Inflammatory macrophage treated with lipopolysaccharide for 4 hours (primary cell): ENCODE results near the gene DDR2.
"Not testable (repeated sequence)": the region's sequence is repeated elsewhere in the genome, so short reads cannot be mapped to it uniquely, and the experiment has no call there.

Experiments used
- DNase-seq: peaks from one replicate; pipeline ENCODE4 v3.0.0-alpha.2; 2020

DDR2 gene

GRCh38 chr1:162632217-162632666 is at the start of gene DDR2:
TSS of gene DDR2 (plus strand) at chr1:162632464. CDS start at chr1:162719064, 86,600 bp downstream.
- DNase-seq = no peak

GRCh38 chr1:162582901-162583300 is 49.4 kb upstream of the DDR2 start:
- not testable (repeated sequence) for DNase-seq

- DNase-seq = not testable (repeated sequence)
These were observed 47.2 kb upstream of the DDR2 start for GRCh38 chr1:162585101-162585500.

- no peak for DNase-seq
These were observed 44.9 kb upstream of the DDR2 start for GRCh38 chr1:162587347-162587746.

DNA sequence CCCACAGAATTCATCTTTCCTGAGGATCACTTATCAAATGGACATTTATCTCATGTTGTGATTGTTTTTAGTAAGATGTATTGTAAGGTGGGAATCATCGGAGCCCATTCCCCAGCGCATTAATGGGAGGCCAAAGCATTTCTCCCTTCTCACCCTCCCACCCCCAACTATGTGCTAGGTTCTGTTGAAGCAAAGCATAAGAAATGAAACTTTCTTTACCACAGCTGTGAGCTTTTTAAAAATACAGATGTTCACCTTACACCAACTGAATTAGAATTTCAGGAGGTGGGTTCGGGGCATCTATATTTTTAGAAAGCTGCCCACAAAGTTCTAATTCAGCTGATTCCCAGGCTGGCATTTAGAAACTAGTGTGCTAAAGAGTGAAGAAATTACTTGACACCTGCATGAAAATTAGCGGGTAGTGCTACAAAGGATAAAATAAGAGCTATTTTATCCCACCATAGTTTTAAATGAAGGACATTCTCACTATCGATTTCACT is 44.5 kb upstream of the DDR2 start:
- DNase-seq = no peak

- no peak for DNase-seq
These were observed 42.2 kb upstream of the DDR2 start for GRCh38 chr1:162590101-162590500.

DNA sequence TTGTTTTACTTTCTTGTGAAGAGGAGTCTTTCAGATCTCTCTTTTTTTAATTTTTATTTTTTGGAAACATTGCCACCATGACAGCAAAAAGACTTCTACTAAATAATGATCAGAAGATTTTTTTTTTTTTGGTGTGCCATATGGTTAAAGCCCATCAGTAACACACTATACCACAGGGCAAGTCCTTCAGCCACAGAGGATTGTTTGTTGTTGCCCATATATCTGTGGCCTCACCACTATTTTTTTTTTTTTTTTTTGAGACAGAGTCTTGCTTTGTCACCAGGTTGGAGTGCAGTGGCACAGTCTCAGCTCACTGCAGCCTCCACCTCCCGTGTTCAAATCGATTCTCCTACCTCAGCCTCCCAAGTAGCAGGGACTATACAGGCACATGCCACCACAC is 41.6 kb upstream of the DDR2 start:
- no peak for DNase-seq

DNA sequence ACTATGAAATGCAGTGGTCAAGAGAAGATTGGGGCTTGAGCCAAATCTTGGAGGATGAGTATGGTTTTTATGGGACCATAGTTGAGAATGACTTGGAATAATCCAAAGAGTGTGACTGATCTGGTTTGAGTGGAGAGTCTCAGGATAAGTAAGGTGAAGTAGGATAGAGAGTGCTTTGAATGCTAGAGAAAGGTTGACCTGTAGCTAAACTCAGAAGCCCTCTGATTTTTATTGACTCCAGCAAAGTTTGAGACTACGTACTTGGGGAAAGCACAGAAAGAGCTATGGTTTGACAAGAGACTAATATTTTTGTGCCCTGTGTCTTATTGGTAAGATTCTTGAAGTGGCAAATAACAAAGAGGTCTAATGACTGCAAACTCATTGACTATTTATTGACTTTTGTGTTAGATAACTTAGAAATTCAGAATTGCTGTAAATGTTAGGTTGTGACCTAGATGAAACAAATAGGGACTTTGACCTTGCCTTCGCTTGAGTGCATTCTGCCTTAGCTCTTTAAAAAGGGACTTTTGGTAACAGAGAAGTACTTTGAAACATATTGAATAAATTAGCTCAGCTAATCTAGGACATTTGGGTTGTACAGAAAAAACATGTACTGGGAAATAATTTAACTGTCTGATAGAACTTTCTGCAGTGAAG is 35.6 kb upstream of the DDR2 start:
- DNase-seq = no peak

DNA sequence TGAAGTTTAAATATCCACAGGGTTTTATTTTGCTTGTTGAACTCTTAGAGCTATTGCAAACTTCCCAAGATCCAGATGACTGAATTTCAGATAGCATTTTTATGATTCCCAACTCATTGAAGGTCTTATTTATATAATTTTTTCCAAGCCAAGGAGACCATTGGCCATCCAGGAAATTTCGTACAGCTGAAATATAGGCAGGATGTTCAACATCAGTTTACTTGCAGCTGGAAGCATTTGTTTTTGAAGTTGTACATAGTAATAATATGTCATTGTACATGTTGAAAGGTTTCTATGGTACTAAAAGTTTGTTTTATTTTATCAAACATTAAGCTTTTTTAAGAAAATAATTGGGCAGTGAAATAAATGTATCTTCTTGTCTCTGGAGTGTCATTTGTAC is 32.8 kb upstream of the DDR2 start:
- DNase-seq = no peak

DNA sequence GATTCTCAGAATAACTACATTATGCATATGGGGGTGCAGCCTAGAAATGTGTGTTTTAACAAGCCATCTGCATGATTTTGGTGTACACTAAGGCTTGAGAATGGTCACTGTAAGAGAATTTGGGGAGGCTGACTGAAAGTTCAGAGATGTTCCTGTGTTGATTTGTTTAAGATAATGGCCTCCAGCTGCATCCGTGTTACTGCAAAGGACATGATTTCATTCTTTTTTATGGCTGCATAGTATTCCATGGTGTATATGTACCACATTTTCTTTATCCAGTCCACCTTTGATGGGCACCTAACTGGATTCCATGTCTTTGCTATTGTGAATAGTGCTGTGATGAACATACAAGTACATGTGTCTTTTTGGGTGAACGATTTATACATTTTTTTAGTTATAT is 29.1 kb upstream of the DDR2 start:
- DNase-seq = not testable (repeated sequence)

DNA sequence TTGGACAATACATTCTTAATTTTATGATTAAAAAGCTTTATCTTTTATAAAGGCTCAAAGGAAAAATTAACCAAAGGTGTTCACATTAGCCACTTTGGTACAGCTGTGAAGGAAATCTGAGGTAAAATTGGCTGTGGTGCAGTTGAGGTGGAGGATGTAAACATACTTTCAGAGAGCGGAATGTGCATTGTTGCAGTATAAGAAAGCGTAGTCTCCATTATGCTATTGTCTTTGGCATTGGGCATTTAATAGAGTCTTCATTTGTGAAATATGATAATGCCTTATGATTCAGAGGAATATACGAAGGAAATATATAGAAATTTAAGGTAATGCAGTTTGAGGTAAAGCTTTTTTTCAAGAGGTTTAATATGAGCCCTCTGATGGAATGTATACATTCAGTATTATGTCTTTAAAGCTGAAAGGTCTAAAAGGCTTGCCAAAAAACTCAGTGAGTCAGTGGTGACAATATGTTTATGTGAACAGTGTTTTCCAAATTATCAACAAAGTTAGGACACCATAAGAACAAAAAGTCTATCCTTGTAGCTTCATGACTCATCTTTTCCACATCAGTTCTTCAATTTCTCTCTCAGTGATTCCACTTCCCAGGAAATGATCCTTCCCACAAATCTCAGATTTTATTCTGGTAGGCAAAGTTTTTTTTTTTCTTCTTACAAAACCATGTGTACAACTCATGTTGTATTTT is 26.9 kb upstream of the DDR2 start:
- DNase-seq = no peak

- no peak for DNase-seq
These were observed 23.0 kb upstream of the DDR2 start for GRCh38 chr1:162609306-162609705.

- DNase-seq = no peak
These were observed 19.5 kb upstream of the DDR2 start for GRCh38 chr1:162612606-162613400.

GRCh38 chr1:162616848-162617247 is 15.4 kb upstream of the DDR2 start:
- no peak for DNase-seq

- DNase-seq = no peak
These were observed 14.8 kb upstream of the DDR2 start for GRCh38 chr1:162617513-162617912.

DNA sequence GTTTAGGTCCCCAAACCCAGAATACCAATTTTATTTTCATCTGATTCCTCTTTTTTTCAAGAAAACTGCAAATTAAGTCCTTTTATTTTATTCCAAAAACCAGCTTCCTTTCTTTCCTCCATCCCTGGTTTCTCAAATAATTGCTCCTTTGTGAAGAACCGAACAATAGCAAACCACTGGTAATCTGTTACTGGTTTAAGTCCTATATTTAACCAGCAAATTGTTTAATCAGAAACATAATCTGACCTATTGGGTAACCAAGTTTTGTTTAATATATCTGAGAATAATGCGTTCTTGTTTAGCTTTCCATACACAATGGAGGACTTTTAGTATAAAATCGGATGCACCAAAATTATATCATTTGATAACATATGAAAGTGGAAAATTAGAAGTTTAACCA is 13.2 kb upstream of the DDR2 start:
- DNase-seq = no peak

GRCh38 chr1:162621256-162621655 is 11.0 kb upstream of the DDR2 start:
- DNase-seq = no peak

GRCh38 chr1:162625679-162626078 is 6.6 kb upstream of the DDR2 start:
- DNase-seq = no peak

GRCh38 chr1:162626094-162626493 is 6.2 kb upstream of the DDR2 start:
- no peak for DNase-seq

DNA sequence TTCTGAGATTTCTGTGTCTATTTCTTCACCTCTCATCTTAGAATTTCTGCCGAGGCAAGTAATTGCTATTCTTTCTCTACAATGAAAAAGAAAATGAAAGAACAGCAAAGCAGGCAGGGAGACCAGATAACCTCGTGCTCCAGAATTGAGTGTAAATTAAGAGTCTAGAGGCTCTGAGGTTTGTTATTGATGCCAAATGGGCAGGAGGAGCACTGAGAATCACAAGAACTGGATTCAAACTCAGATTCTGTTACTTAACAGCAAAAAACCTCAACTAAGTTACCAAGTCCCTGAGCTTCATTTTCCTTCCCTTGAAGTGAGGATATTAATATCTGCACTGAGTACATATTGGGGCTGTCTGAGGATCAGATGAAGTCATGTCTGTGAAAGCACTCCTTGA is 5.5 kb upstream of the DDR2 start:
- no peak for DNase-seq

DNA sequence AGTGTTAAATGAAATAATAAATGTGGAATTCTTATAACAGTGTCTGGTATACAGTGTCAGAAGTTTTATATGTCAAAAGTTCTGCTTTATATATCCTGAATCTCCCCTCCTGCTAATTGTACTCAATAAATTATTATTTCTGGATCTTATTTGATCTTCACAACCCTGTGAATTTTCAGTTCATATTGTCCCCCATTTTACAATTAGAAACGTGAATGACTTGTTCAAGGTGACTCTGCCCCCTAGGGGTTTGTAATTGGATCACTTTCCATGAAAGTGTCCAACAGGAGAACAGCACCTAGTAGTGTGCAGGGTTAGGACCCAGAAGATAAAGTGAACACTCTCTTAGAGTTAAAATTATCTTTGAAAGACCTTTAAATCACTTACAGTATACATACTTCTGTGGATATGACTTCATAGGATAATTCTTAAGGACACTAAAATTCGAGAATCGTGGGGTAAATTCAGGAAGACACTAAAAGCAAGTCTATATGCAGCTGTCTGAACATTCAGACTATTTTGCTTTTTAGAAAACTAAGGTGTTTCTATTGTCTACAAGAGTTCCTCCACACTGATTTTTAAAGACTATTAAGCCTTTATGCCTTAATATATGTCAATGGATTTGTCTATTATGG is 4.5 kb upstream of the DDR2 start:
- DNase-seq = peak; percentile 5

DNA sequence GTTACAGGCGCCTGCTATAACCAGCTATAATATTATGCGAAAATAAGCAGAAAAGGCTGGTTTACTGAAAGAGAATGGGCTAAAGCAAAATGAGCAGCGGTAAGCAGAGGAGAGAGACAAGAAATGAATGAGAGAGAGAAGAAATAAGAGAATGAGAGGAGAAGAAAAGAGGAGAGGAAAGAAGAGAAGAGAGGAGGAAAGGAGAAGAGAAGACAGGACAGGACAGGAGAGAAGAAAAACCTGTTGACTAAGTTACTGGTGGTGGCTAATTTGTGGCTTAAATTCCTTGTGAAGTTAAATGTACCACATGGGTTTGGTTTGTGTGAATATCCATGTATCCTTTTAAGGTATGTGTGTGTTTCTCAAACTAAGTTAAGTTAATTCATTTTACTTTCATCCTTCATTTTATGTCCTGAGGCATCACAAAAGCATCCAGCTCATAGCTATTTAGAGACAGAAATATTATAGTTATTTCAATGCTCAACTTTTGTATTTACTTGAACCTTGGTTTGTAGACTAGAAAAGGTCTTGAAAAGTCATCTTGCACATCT is 3.1 kb upstream of the DDR2 start:
- no peak for DNase-seq

- no peak for DNase-seq
These were observed 2.6 kb upstream of the DDR2 start for GRCh38 chr1:162629651-162630050.
